HepG2 (cell line): Measurements from ENCODE around the gene GPR33. TPM values are rescaled to one million over a fixed set of nuclear protein-coding genes. Genes with fewer than 3 reads are reported as not detected.

Source experiments
- DR1 ChIP-seq: sonication (generic); formaldehyde crosslinking; IDR thresholded peaks from 2 replicates; pipeline ENCODE4 v1.8.0; 2021; ENCODE audit warnings: mild to moderate bottlenecking, missing genetic modification reagents, inconsistent platforms
- GTF3A ChIP-seq: sonication (generic); formaldehyde crosslinking; conservative IDR thresholded peaks from 2 replicates; pipeline ENCODE4 v1.4.0; 2020; ENCODE audit warnings: mild to moderate bottlenecking, missing genetic modification reagents
- ISL2 ChIP-seq: sonication (generic); formaldehyde crosslinking; IDR thresholded peaks from 2 replicates; pipeline ENCODE4 v1.5.0; 2020; ENCODE audit warnings: missing genetic modification reagents
- NCOR1 ChIP-seq: fragments of 200-600 bp; sonication (generic); IDR thresholded peaks from 2 replicates; pipeline ENCODE4 v1.7.0; 2017; ENCODE audit warnings: antibody characterized with exemption, low read length, borderline replicate concordance
- NFYC ChIP-seq: IDR thresholded peaks from 2 replicates; pipeline ENCODE4 v1.6.1; 2016; ENCODE audit warnings: missing genetic modification reagents, missing compliant biosample characterization
- SMC3 ChIP-seq: IDR thresholded peaks from 2 replicates; pipeline ENCODE4 v1.6.1; 2011; ENCODE audit warnings: low read length, improper control_type of control experiment
- XBP1 ChIP-seq: sonication (generic); formaldehyde crosslinking; IDR thresholded peaks from 2 replicates; pipeline ENCODE4 v1.5.0; 2020; ENCODE audit warnings: missing genetic modification reagents
- ZNF251 ChIP-seq: sonication (generic); formaldehyde crosslinking; IDR thresholded peaks from 2 replicates; pipeline ENCODE4 v1.9.0; 2021; ENCODE audit warnings: mild to moderate bottlenecking, missing genetic modification reagents
- ZNF556 ChIP-seq: sonication (generic); formaldehyde crosslinking; IDR thresholded peaks from 2 replicates; pipeline ENCODE4 v1.4.0; 2020; ENCODE audit warnings: mild to moderate bottlenecking, missing genetic modification reagents, borderline replicate concordance
- ZNF746 ChIP-seq: sonication (generic); formaldehyde crosslinking; IDR thresholded peaks from 2 replicates; pipeline ENCODE4 v1.8.0; 2022; ENCODE audit warnings: mild to moderate bottlenecking, missing genetic modification reagents
- ZNF776 ChIP-seq: sonication (generic); formaldehyde crosslinking; IDR thresholded peaks from 2 replicates; pipeline ENCODE4 v1.4.0; 2020; ENCODE audit warnings: mild to moderate bottlenecking, missing genetic modification reagents
- ZSCAN20 ChIP-seq: sonication (generic); formaldehyde crosslinking; IDR thresholded peaks from 2 replicates; pipeline ENCODE4 v1.4.0; 2020; ENCODE audit warnings: missing genetic modification reagents, mild to moderate bottlenecking, borderline replicate concordance
- polyA plus RNA-seq, 8 experiments: library from polyadenylated mRNA; depleted of rRNA in 3 of 8; stranded (reverse) in 7 of 8; unstranded in 1 of 8; fragments of >200 nt; fragmentation: Illumina TruSeq in 4 of 8; extraction: Trizol in 4 of 8; gene quantifications; 2 replicates each; pipeline versions ENCODE4 v1.2.1 to v1.2.3, GENCODE V29; 2011 to 2016; ENCODE audit warnings: low read depth in 4 of 8, missing spikeins in 1 of 8, mixed read lengths in 1 of 8; ENCODE audit not compliant: insufficient read depth in 1 of 8
- total RNA-seq, 5 experiments: library from RNA; depleted of rRNA; stranded (reverse); fragments of >200 nt; fragmentation: Illumina TruSeq; extraction: Trizol; gene quantifications; 2 replicates each; pipeline ENCODE4 v1.2.3, GENCODE V29; 2016; ENCODE audit warnings: low read depth in 1 of 5
- TF ChIP-seq, protein P1 (sequence below): sonication (generic); formaldehyde crosslinking; IDR thresholded peaks from 2 replicates; pipeline ENCODE4 v1.4.0; 2020; ENCODE audit warnings: mild to moderate bottlenecking, missing genetic modification reagents
- TF ChIP-seq, protein P2 (sequence below): sonication (generic); formaldehyde crosslinking; IDR thresholded peaks from 2 replicates; pipeline ENCODE4 v1.8.1; 2023; ENCODE audit warnings: mild to moderate bottlenecking, missing genetic modification reagents
- TF ChIP-seq, protein P3 (sequence below): fragments of 450-650 bp; IDR thresholded peaks from 2 replicates; pipeline ENCODE4 v1.6.1; 2017
- TF ChIP-seq, protein P4 (sequence below): sonication (generic); formaldehyde crosslinking; IDR thresholded peaks from 2 replicates; pipeline ENCODE4 v1.4.0; 2020; ENCODE audit warnings: missing genetic modification reagents

Gene GPR33
- total and polyA plus RNA-seq, 2 of the 13 experiments (the other 11 are each of a cell fraction or from before 2014, with no cell fraction given), result not detected

DNA sequence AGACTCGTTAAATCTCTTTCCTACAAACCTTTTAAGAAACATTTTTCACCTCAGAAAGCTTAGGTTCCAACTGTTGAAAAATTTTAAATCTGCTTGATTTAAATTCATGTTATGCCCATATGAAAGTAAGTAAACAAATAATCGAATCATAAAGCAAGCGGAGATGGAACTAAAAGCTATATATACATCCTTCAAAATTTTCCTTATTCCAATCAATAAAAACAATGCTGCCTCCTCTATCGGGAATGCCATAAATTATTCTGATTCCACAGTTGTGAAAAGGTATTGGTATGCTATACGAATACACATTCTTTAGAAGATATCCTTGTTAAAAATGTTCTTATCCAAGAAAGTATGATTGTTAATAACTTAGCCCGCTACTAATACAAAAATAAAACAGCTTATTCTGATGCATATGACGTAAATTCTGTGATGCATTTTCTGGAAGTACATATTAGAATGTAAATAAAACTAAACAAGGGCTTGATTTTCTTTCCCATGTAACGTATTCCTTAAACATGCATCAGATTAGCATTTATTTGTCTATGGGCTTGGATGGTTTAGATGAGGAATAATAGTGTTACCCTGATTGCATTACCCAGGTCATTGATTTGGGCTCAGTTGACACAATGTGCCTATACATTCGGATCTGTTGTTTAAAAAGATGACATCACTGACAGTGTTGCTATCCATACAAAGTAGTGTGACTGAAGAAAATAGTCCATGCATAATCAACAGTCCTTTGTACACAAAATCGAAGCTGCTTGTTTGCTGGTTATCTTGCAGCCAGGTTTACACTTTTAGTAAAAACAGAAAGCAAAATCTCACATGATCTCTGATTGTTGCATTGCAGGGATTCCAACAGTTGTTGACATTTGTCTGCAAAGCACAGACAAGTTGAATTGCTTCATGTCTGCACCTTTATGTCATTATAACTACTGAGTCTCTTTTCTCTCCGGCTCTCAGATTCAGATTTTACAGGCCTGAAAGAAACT lies 29.9 kb downstream of the GPR33 start (continued):
- TF ChIP-seq, protein P1, sequence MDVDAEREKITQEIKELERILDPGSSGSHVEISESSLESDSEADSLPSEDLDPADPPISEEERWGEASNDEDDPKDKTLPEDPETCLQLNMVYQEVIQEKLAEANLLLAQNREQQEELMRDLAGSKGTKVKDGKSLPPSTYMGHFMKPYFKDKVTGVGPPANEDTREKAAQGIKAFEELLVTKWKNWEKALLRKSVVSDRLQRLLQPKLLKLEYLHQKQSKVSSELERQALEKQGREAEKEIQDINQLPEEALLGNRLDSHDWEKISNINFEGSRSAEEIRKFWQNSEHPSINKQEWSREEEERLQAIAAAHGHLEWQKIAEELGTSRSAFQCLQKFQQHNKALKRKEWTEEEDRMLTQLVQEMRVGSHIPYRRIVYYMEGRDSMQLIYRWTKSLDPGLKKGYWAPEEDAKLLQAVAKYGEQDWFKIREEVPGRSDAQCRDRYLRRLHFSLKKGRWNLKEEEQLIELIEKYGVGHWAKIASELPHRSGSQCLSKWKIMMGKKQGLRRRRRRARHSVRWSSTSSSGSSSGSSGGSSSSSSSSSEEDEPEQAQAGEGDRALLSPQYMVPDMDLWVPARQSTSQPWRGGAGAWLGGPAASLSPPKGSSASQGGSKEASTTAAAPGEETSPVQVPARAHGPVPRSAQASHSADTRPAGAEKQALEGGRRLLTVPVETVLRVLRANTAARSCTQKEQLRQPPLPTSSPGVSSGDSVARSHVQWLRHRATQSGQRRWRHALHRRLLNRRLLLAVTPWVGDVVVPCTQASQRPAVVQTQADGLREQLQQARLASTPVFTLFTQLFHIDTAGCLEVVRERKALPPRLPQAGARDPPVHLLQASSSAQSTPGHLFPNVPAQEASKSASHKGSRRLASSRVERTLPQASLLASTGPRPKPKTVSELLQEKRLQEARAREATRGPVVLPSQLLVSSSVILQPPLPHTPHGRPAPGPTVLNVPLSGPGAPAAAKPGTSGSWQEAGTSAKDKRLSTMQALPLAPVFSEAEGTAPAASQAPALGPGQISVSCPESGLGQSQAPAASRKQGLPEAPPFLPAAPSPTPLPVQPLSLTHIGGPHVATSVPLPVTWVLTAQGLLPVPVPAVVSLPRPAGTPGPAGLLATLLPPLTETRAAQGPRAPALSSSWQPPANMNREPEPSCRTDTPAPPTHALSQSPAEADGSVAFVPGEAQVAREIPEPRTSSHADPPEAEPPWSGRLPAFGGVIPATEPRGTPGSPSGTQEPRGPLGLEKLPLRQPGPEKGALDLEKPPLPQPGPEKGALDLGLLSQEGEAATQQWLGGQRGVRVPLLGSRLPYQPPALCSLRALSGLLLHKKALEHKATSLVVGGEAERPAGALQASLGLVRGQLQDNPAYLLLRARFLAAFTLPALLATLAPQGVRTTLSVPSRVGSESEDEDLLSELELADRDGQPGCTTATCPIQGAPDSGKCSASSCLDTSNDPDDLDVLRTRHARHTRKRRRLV (CRISPR knock-in tag), result no peak
- TF ChIP-seq, protein P2, sequence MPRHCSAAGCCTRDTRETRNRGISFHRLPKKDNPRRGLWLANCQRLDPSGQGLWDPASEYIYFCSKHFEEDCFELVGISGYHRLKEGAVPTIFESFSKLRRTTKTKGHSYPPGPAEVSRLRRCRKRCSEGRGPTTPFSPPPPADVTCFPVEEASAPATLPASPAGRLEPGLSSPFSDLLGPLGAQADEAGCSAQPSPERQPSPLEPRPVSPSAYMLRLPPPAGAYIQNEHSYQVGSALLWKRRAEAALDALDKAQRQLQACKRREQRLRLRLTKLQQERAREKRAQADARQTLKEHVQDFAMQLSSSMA, result no peak
- TF ChIP-seq ISL2 (CRISPR knock-in tag) (no peak), XBP1 (CRISPR knock-in tag) (0 out of 2 replicates have a peak, but pooled peaks have one; percentile 63), DR1 (CRISPR knock-in tag) (no peak), ZSCAN20 (CRISPR knock-in tag) (no peak), NFYC (CRISPR knock-in tag) (no peak), ZNF251 (CRISPR knock-in tag) (no peak), GTF3A (CRISPR knock-in tag) (no peak), ZNF746 (CRISPR knock-in tag) (no peak), ZNF556 (CRISPR knock-in tag) (no peak), SMC3 (no peak), ZNF776 (CRISPR knock-in tag) (no peak), NCOR1 (peak; percentile 75; the same call in 1 of the 2 replicates)
- TF ChIP-seq, protein P3, sequence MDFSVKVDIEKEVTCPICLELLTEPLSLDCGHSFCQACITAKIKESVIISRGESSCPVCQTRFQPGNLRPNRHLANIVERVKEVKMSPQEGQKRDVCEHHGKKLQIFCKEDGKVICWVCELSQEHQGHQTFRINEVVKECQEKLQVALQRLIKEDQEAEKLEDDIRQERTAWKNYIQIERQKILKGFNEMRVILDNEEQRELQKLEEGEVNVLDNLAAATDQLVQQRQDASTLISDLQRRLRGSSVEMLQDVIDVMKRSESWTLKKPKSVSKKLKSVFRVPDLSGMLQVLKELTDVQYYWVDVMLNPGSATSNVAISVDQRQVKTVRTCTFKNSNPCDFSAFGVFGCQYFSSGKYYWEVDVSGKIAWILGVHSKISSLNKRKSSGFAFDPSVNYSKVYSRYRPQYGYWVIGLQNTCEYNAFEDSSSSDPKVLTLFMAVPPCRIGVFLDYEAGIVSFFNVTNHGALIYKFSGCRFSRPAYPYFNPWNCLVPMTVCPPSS, result no peak
- TF ChIP-seq, protein P4, sequence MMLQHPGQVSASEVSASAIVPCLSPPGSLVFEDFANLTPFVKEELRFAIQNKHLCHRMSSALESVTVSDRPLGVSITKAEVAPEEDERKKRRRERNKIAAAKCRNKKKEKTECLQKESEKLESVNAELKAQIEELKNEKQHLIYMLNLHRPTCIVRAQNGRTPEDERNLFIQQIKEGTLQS (CRISPR knock-in tag), result peak; percentile 71
